ENCODE measurements around the gene XAGE2.

The XAGE2 gene

GRCh38 chrX:52424656-52425055 is 55.8 kb downstream of the XAGE2 start:
- DNase-seq (ENCODE audit: low read depth in 1 of 2, low spot score in 1 of 2), result no peak

All from activated CD4-positive, alpha-beta T cell treated with anti-CD3 and anti-CD28 coated beads, Interleukin-2, amount 50 U/mL, for 24 hours (primary cell).